HG03439 (cell line): ENCODE results near the gene SNX22.
A peak's percentile ranks its signal among the peaks of the same experiment; 100 is the strongest.

Source experiments
- ATAC-seq: cut with Tn5 transposase; IDR thresholded peaks from one replicate; pipeline ENCODE4 v1.9.1; 2021; ENCODE audit warnings: mild to moderate bottlenecking, moderate library complexity; ENCODE audit not compliant: unreplicated experiment

Gene SNX22

DNA sequence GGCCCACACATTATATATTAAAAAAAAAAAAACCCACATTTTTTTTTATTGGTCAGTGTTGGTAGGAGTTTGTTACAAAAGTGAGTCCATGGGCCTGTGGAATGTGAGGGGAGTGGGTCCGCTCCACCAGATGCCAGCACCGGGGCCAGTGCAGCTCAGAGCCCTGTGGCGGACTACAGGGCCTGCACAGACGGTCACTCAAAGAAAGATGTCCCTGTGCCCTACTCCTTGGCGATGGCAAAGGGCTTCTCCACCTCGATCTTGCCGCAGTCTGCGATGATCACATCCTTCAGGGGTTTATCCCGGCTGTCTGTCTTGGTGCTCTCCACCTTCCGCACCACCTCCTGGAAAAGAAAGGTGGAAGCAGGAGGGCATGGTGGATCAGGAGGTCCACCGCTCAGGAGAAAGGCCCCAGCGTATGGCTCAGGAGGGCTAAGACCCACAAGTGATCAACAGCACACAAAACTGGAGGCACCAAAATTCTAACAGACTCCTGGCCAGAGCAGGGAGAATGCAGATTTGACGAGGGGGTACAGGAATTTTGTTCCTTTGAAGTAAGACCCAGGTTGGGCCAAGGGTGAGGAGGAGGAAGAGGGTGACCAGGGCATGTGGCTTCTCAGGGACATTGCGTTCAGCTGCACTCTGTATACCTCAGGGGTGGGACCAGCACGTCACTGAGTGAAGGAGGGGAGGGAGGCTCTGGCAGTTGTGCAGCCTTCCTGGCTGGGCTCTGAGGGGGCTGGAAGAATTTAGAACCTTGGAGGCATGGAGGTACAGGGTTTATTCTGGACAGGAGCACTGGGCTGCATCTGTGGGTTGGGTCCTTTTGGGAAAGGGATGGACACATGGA lies 4.5 kb downstream of the SNX22 start:
- ATAC-seq, result no peak

DNA sequence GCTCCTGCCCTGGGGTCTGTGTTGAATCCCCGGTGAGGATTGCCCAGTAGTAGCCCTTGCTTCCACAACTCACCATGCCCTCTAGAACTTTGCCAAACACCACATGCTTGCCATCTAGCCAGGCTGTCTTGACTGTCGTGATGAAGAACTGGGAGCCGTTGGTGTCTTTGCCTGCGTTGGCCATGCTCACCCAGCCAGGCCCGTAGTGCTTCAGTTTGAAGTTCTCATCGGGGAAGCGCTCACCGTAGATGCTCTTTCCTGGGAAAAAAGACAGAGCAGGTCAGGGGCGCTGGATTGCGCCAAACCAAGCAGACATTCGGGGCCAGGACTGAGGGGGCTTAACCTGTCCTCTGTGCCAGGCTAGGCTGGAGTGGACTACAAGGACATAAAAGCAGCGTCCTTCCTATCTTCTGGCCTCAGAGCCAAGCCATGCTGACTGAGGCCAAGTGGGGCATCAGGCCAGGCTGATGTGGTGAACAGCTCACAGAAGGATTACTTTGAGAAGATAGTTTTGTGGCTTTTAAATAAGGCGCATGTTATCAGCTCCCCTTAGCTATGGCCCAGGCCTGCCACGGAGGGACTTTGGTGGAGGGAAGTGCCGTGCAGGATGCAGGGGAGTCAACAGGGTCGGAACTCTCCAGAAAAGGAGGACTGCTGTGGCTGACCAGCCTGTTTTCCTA lies 5.3 kb downstream of the SNX22 start:
- ATAC-seq, result no peak

DNA sequence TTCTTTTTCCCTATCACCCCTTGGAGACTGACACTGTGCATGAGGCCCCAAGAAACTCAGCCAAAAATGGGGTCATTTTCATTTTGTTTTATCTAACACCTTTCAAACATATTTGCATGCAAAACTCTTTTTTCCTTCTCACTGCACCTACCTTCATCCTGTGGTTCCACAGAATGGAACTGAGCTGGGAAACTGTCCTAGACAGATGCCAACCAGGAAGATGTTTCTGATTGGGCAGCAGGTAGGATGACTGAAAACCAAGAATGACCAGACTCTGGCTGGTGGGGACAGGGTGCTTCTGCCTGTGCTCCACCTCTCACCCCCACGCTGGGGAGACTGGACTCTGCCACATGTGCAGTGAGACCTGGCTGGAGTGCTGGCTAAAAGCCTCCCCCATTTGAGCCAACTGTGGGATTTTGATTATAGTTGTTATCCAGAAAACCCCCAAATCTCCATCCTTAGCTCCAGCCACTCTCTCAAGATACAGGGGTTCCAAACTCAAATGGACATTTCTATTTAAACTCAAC lies 6.1 kb downstream of the SNX22 start:
- no peak for ATAC-seq

- ATAC-seq, result no peak
Measured at GRCh38 chr15:64158363-64159134, 7.0 kb downstream of the SNX22 start.

DNA sequence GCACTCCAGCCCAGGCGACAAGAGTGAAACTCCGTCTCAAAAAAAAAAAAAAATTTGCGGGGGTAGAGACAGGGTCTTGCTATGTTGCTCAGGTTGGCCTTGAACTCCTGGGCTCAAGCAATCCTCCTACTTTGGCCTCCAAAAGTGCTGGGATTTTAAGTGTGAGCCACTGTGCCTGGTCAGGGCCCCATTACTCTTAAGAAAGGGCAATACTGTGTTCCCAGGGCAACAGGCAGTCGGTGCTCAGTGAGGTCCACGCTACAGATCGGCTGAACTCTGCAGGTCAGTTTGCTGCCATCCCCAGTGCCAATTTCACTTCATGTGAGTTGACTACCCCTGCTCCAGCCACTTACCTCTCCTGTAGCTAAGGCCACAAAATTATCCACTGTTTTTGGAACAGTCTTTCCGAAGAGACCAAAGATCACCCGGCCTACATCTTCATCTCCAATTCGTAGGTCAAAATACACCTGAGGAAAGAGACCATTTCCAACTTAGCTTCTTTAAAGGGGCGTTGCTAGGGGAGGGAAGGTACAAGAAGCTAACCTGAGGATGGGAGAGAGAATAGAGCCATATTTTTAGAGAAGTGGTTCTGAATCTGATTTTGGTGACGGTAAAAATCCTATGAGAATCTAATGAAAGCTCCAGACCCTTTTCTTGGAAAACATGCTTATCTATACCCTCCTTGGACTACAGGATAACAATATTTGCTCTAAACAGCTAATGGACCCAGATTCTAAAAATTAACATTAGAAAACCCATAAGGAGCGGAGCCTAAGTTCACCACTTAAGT lies 10.4 kb downstream of the SNX22 start:
- no peak for ATAC-seq

- ATAC-seq, result peak; percentile 18
Measured at GRCh38 chr15:64162478-64162868, 10.9 kb downstream of the SNX22 start.

- peak; percentile 95 for ATAC-seq
Measured at GRCh38 chr15:64162869-64163658, 11.5 kb downstream of the SNX22 start, which contains the start of gene PPIB. Gene PPIB (minus strand): TSS chr15:64163022. CDS start chr15:64162986, 36 bp downstream.

DNA sequence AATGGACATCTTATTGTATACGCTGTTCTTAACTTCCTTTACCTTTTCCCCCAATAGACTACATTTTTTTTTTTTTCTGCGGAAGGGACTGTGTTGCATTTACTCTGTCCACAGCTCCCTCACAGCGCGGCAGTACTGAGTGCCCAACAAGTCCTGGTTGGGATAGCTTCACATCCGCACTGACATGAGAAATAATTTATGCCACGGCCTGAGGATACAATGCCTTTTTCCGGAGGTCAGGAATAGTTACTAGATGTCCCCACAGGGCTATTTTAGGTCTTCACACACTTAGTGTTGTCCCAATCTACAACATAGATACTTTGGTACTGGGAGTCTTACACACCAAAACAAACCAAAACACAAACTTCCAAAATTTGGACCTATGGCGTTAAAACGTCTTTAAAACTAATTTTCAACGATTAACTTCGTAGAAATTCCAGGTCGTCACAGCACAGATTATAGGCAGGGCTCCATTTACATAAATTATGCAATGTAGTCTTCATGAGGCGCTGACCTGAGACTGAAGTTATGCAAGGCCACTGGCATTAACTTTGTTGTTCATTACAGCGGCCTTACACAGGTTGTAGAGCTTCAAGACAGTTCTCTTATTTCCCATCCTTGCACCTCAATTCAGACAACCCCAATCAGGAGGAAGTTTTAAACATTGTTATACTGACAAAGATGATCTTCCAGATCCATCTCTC lies 12.3 kb downstream of the SNX22 start:
- ATAC-seq, result peak; percentile 15

GRCh38 chr15:64164436-64164835 lies 12.9 kb downstream of the SNX22 start:
- ATAC-seq, result no peak

DNA sequence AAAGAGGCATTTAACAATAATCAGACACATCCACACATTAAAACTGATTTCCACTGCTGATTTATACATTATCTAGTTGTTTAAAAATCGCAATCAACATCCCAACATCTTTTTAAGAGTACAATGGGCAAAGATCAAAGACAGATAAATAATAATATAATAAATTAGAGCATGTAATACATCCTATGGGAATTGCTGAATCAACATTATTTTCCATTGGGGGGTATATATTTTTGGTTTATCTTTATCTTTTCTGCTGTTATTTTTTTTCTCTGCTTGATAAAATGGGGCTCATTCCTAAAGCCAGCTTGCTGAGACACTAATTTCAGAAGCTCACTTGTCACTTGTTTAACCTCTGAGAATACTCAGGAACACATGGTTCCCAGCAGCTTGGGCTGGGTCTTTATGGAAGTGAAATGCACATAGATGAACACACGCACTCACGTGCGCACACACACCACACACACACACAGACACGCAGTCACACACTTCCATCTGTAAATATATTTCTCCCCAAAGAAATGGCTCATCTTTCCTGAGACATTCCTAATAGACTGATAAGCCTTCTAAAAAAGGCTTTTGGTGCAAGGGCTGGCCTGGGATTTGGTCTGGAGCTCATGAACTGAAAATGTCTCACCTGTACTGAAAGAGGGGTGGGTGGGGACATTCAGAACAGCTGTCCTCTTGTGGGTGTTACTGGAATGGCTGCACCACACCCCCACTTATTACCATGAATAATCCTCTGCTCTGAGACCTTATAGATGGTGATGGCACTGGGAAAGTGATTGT lies 14.8 kb downstream of the SNX22 start:
- ATAC-seq, result no peak

DNA sequence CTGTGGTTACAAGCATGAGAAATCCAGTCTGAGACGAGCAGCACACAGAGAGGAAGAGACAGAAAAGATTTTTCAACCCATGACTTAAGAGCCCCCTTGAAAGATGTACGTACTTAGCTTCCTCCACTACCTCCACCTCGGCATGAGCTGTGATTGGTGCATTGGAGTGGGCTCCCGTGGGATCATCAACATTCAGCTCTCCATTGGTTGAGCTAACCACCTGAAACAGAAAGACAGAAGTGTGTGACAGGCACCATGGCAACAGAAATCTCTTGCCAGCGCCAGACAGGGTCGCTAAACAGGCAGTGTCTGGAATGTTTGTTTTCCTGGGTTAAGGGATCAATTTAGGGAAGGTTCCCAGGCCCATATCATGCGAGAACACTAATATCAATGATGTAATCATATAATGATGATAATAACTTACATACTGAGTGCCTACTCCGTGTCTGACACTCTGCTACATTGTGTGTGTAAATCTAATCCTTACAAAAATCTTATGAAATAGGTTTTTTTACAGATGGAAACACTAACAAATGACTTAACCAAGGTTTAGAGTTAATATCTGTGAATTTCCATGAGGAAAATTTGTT lies 28.8 kb downstream of the SNX22 start:
- peak; percentile 65 for ATAC-seq

DNA sequence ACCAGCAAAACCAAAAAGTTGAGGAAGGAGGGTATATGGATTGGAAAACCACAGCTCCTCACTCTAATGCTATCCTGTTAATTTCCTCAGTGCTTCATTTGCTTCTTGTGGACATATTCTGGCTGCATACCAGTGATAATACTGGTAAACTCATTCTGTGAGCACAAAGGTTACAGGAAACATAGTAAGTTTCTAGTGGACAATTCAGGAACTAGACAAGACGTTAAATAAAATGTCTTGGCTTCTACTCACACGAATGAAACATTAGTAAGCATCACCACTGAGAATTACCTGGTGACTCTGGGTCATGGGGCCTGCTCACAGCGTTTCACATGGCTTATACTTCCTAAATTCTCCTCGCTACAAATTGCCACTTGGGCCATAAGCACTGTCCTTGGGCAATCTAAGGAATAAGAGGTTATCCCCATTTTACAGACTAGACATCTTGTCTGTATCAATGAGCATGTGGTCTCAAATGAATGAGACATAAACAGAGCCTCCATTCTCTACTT lies 31.4 kb downstream of the SNX22 start:
- no peak for ATAC-seq

GRCh38 chr15:64185146-64185911 lies 33.8 kb downstream of the SNX22 start:
- ATAC-seq, result no peak

GRCh38 chr15:64187396-64188191 lies 36.1 kb downstream of the SNX22 start:
- ATAC-seq, result no peak

DNA sequence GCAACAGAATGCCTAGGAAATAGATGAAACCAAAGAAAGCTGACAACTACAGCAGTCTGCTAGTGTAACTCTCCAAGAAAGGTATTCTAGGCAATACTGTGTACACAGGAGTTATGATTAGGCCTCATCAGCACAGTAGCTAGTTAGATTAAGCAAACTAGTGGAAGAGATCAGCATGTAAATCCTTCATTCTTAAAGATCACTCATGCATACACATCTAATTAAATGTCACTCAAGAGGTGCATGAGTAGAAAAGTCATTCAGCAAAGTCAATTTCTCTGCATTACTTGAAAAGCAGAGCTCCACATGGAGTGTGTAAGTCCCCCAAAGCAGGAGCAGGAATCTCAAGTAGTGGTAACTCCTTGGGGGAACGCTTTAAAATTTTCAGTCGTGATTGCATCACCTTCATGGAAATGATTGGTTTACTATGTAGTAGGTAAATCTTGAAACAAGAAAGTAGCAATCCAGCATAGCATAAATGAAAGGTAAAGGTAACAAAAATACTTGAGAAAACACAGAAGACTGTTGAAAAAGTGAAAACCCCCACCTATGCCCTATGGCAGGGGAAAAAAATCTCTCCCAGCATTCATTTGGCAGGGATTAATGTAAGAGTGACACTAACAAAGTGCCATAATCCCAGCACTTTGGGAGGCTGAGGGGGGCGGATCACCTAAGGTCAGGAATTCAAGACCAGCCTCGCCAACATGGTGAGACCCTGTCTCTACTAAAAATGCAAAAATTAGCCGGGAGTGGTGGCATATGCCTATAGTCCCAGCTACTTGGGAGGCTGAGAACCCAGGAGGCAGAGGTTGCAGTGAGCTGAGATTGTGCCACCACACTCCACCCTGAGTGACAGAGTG lies 40.7 kb downstream of the SNX22 start:
- no peak for ATAC-seq
